NCI-H2107 treated with DMSO at 0.1 percent for 48 hours (cell line): ENCODE results near the gene CCNF.
"Not testable (repeated sequence)": the region's sequence is repeated elsewhere in the genome, so short reads cannot be mapped to it uniquely, and the experiment has no call there.

Experiments
- DNase-seq: peaks from one replicate; lab custom pipeline; 2025; ENCODE audit not compliant: unreplicated experiment; lab: John Stamatoyannopoulos, UW

Gene CCNF

DNA sequence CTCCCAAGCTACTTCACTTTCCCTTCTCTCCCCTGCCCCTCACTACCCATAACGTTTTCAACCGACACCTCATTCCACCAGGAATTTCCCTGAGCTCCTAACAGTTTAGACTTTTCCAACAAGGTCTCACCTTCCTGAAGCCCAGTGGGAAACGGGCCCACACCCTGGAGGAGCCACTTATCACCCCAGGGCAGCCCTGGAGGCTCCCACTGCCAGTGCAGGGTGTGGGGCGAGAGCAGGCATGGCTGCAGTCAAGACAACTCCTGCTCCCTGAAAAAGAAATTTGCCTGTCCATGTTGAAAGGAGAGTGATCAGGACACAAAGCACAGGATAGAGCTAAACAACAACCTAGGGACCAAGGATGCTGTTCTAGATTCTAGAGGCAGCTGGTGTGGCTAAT lies 1.7 kb upstream of the CCNF start:
- DNase-seq, result no peak

GRCh38 chr16:2428051-2428783 lies 1.0 kb upstream of the CCNF start:
- peak; percentile 3 for DNase-seq

GRCh38 chr16:2428784-2429033 lies 538 bp upstream of the CCNF start:
- no peak for DNase-seq

GRCh38 chr16:2429771-2430663 lies 770 bp downstream of the CCNF start:
- peak; percentile 26 for DNase-seq

- DNase-seq, result no peak
Measured at GRCh38 chr16:2432286-2432685, 3.0 kb downstream of the CCNF start.

GRCh38 chr16:2432801-2433505 lies 3.7 kb downstream of the CCNF start:
- no peak for DNase-seq

DNA sequence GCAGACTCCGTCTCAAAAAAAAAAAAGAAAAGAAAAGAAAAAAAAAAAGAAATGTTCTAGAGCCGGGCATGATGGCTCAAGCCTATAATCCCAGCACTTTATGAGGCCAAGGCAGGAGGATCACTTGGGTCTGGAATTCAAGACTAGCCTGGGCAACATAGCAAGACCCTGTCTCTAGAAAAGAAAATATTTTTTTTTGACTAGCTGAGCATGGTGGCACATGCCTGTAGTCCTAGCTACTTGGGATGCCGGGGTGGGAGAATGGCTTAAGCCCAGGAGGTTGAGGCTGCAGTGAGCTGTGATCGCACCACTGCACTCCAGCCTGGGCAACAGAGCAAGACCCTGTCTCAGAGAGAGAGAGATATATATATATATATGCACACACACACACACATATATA lies 6.0 kb downstream of the CCNF start:
- DNase-seq, result not testable (repeated sequence)

- DNase-seq, result no peak
Measured at GRCh38 chr16:2436110-2436509, 6.9 kb downstream of the CCNF start.

- DNase-seq, result no peak
Measured at GRCh38 chr16:2437032-2437790, 8.0 kb downstream of the CCNF start.

GRCh38 chr16:2438121-2438520 lies 8.9 kb downstream of the CCNF start:
- DNase-seq, result no peak

GRCh38 chr16:2439598-2439997 lies 10.4 kb downstream of the CCNF start:
- DNase-seq, result no peak

DNA sequence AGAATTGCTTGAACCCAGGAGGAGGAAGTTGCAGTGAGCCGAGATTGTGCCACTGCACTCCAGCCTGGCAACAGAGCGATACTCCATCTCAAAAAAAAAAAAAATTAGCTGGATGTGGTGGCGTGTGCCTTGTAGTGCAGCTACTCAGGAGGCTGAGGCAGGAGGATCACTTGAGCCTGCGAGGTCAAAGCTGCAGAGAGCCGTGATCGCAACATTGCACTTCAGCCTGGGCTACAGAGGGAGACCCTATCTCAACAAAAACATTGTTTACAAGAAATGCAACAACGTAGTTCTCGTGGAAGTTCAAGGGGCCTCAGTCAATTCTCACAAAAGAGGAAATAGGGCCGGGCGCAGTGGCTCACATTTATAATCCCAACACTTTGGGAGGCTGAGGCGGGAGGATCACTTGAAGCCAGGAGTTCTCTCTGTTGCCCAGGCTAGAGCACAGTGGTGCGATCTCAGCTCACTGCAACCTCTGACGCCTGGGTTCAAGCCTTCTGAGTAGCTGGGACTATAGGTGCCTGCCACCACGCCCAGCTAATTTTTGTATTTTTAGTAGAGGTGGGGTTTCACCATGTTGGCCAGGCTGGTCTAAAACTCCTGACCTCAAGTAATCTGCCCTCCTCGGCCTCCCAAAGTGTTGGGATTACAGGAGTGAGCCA lies 12.0 kb downstream of the CCNF start:
- DNase-seq, result not testable (repeated sequence)

GRCh38 chr16:2443555-2443954 lies 14.3 kb downstream of the CCNF start:
- DNase-seq, result no peak

GRCh38 chr16:2447920-2448583 lies 18.8 kb downstream of the CCNF start:
- DNase-seq, result no peak

DNA sequence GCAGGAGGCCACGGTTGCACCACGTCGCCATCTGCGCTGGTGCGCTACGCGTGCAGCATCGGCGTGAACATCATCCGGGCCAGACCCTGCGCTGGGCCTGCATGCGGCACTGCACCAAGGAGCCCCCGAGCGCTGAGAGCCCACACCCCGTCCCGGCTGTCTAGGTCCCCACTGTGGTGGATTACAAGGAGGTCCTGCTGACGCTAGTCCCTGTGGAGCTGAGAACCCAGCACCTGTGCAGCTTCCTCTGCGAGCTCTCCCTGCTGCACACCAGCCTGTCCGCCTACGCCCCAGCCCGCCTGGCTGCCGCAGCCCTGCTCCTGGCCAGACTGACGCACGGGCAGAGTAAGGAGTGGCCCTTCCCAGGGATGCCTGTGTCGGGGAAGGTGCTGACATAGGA lies 19.9 kb downstream of the CCNF start:
- DNase-seq, result no peak

DNA sequence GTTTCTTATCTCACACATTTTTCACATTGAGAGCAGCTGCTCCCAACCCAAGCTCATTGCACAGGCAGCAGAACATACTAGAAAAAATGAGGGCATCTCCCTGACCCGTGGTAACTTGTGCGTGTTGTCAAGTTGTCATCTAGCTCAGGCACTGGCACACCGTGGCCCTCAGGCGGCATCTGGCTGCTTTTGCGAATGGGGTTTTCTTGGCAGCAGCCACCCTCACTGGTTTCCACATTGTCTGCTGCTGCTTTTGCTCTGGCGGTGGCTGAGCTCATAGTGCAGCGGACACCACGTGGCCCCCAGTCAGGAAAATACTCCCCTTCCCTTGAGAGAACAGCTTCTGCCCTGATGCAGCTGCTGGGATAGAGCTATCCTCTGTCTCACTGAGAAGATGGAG lies 21.3 kb downstream of the CCNF start:
- DNase-seq, result no peak

DNA sequence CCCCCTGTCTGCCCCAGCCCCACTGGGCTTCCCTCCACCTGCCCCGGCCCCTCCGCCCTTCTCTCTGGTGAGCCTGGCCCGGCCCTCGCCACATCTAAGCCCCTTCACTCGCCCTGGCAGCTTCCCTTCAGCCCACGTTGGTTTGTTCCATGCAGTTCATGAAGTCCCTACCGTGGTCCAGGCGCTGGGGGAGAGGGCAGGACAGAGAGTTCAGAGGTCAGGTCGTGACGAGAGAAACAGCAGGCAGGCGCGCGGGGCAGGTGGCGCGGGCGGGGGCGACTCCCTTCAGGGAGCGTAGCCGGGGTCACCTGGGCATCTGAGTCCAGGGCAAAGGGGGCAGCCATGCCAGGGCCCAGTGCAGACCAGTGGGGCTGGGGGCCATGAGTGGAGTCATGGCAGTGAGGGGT lies 21.7 kb downstream of the CCNF start:
- DNase-seq, result no peak

- no peak for DNase-seq
Measured at GRCh38 chr16:2451851-2452320, 22.6 kb downstream of the CCNF start.

- DNase-seq, result no peak
Measured at GRCh38 chr16:2452650-2453049, 23.4 kb downstream of the CCNF start.
